PFSK-1 (cell line): ENCODE data around the gene IL17A.

Experiments
- FOXP2 ChIP-seq: optimal IDR thresholded peaks from 2 replicates; pipeline ENCODE3; 2011; ENCODE audit warnings: borderline replicate concordance, control low read depth, inconsistent platforms; ENCODE audit not compliant: insufficient read depth; ENCODE audit errors: extremely low read length, extremely low read depth
- POLR2AphosphoS5 ChIP-seq: IDR thresholded peaks from 2 replicates; pipeline ENCODE4 v1.6.1; 2012; ENCODE audit warnings: low read depth, mild to moderate bottlenecking, control low read depth, low read length, moderate library complexity
- REST ChIP-seq, 2 experiments: IDR thresholded peaks; 2 replicates each; pipeline versions ENCODE4 v1.6.1 to v1.8.0; 2011 to 2012; ENCODE audit warnings: low read depth in 2 of 2, low read length in 2 of 2, control low read depth in 1 of 2, inconsistent platforms in 1 of 2, mild to moderate bottlenecking in 1 of 2, moderate library complexity in 1 of 2; ENCODE audit not compliant: insufficient read depth in 1 of 2
- SIN3A ChIP-seq: IDR thresholded peaks from 2 replicates; pipeline ENCODE4 v1.6.1; 2012; ENCODE audit warnings: mild to moderate bottlenecking, low read length, moderate library complexity, borderline replicate concordance; ENCODE audit not compliant: insufficient read depth
- TAF1 ChIP-seq: IDR thresholded peaks from 2 replicates; pipeline ENCODE4 v1.6.1; 2012; ENCODE audit warnings: low read length, control low read depth, borderline replicate concordance; ENCODE audit not compliant: insufficient read depth

- TF ChIP-seq POLR2AphosphoS5 (no peak), REST (IDR thresholded peaks at IDR 0.05; ENCODE audit: insufficient read depth in 1 of 2, low read depth in 2 of 2, low read length in 2 of 2) (no peak), TAF1 (no peak), SIN3A (no peak), FOXP2 (no peak)
These were observed 45.4 kb downstream of the IL17A start for GRCh38 chr6:52231406-52232127.
